ENCODE data around the gene CELSR2. TPM values are rescaled to one million over a fixed set of nuclear protein-coding genes. Genes with fewer than 3 reads are reported as not detected.

The CELSR2 gene
- total and polyA plus RNA-seq, 10 donors: 0.20 to 2.9 (median 1.1) TPM

GRCh38 chr1:109290998-109291397, 41.7 kb downstream of the CELSR2 start:
- peaks cover 0 to 23% (median 11%) of the 10 kb centered on the region in 6 donors for H3K4me1 ChIP-seq
- no peak for DNase-seq
- intact Hi-C loops (cut with DNase I; ENCODE audit: low total_unique reads): no loop called here
- H3K36me3 ChIP-seq: no peaks in the 10 kb centered on the region
- H3K27ac ChIP-seq: peak overlapping the region in 2 of 8 donors; percentile 31 to 40
- peaks cover 0 to 1% (median 0%) of the 10 kb centered on the region in 7 donors for H3K27me3 ChIP-seq (replicated peaks in 1 of 7)
- H3K9me3 ChIP-seq: no peaks in the 10 kb centered on the region
- no peak overlapping the region for H3K4me3 ChIP-seq
- WGBS, 5 donors: 62 to 70% (median 67%) methylated on average over 6 of the region's 6 CpGs
- TF ChIP-seq POLR2AphosphoS5 (IDR thresholded peaks at IDR 0.05): no peak
- TF ChIP-seq POLR2A (IDR thresholded peaks at IDR 0.05): no peak
- TF ChIP-seq, protein P1, sequence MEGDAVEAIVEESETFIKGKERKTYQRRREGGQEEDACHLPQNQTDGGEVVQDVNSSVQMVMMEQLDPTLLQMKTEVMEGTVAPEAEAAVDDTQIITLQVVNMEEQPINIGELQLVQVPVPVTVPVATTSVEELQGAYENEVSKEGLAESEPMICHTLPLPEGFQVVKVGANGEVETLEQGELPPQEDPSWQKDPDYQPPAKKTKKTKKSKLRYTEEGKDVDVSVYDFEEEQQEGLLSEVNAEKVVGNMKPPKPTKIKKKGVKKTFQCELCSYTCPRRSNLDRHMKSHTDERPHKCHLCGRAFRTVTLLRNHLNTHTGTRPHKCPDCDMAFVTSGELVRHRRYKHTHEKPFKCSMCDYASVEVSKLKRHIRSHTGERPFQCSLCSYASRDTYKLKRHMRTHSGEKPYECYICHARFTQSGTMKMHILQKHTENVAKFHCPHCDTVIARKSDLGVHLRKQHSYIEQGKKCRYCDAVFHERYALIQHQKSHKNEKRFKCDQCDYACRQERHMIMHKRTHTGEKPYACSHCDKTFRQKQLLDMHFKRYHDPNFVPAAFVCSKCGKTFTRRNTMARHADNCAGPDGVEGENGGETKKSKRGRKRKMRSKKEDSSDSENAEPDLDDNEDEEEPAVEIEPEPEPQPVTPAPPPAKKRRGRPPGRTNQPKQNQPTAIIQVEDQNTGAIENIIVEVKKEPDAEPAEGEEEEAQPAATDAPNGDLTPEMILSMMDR (IDR thresholded peaks at IDR 0.05 in 8 of 11, conservative IDR thresholded peaks at IDR 0.05 in 3 of 11): no peak

- 77 to 88% (median 83%) methylated on average over 9 of the region's 9 CpGs for WGBS, 5 donors
- Histone ChIP-seq H3K27me3 (replicated peaks in 1 of 7) (peaks cover 0 to 4% (median 0%) of the 10 kb centered on the region in 7 donors), H3K4me3 (no peak overlapping the region), H3K4me1 (peaks cover 0 to 23% (median 11%) of the 10 kb centered on the region in 6 donors), H3K36me3 (no peaks in the 10 kb centered on the region), H3K9me3 (no peaks in the 10 kb centered on the region), H3K27ac (no peak overlapping the region)
- TF ChIP-seq, protein P1 (IDR thresholded peaks at IDR 0.05 in 8 of 11, conservative IDR thresholded peaks at IDR 0.05 in 3 of 11): no peak
- TF ChIP-seq POLR2A (IDR thresholded peaks at IDR 0.05) (no peak), POLR2AphosphoS5 (IDR thresholded peaks at IDR 0.05) (no peak)
- DNase-seq: no peak
- intact Hi-C loops (cut with DNase I; ENCODE audit: low total_unique reads): no loop called here
Measured at GRCh38 chr1:109292364-109292763, 43.0 kb downstream of the CELSR2 start.

- no peak for DNase-seq
- Histone ChIP-seq H3K27ac (no peak overlapping the region), H3K9me3 (no peaks in the 10 kb centered on the region), H3K4me3 (no peak overlapping the region), H3K36me3 (no peaks in the 10 kb centered on the region), H3K4me1 (peaks cover 0 to 23% (median 11%) of the 10 kb centered on the region in 6 donors), H3K27me3 (replicated peaks in 1 of 7) (peaks cover 0 to 4% (median 0%) of the 10 kb centered on the region in 7 donors)
- intact Hi-C loops (cut with DNase I; ENCODE audit: low total_unique reads): no loop called here
- WGBS, 5 donors: 72 to 81% (median 76%) methylated on average over 2 of the region's 2 CpGs
- TF ChIP-seq POLR2AphosphoS5 (IDR thresholded peaks at IDR 0.05) (no peak), POLR2A (IDR thresholded peaks at IDR 0.05) (no peak)
- TF ChIP-seq, protein P1 (IDR thresholded peaks at IDR 0.05 in 8 of 11, conservative IDR thresholded peaks at IDR 0.05 in 3 of 11): no peak
Measured at GRCh38 chr1:109293026-109293425, 43.7 kb downstream of the CELSR2 start.

DNA sequence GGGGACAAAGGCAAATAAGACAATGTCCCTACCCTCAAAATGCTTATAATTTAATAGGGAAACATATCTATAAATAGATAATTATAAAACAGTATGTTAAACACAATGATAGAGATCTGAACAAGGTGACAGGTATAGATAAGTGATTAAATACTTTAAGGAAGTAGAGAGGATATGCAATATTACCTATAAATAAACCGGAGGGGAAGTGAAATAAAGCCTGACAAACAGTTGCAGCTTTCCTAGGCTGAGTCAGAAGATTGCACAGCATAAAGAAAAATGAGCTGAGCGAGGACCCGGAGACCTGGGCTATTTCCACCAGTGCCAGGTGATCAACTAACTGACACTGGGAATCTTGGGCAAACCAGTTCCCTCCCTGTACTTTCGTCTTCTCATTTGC, 45.1 kb downstream of the CELSR2 start:
- Histone ChIP-seq H3K27me3 (replicated peaks in 1 of 7) (peaks cover 0 to 5% (median 0%) of the 10 kb centered on the region in 7 donors), H3K4me3 (no peak overlapping the region), H3K36me3 (no peaks in the 10 kb centered on the region), H3K27ac (no peak overlapping the region), H3K4me1 (peaks cover 0 to 33% (median 19%) of the 10 kb centered on the region in 6 donors), H3K9me3 (no peaks in the 10 kb centered on the region)
- WGBS, 5 donors: 20 to 35% (median 23%) methylated on average over 4 of the region's 4 CpGs
- no peak for DNase-seq
- TF ChIP-seq, protein P1 (IDR thresholded peaks at IDR 0.05 in 8 of 11, conservative IDR thresholded peaks at IDR 0.05 in 3 of 11): no peak
- no peak for TF ChIP-seq POLR2AphosphoS5 (IDR thresholded peaks at IDR 0.05)
- TF ChIP-seq POLR2A (IDR thresholded peaks at IDR 0.05): no peak
- intact Hi-C loops (cut with DNase I; ENCODE audit: low total_unique reads): no loop called here

Measured in spleen (tissue), 11 donors.